Measurements from ENCODE around the gene SEBOX. TPM values are rescaled to one million over a fixed set of nuclear protein-coding genes. Genes with fewer than 3 reads are reported as not detected.

Gene SEBOX
- total and polyA plus RNA-seq, 2 experiments from 2014 or later, result not detected

DNA sequence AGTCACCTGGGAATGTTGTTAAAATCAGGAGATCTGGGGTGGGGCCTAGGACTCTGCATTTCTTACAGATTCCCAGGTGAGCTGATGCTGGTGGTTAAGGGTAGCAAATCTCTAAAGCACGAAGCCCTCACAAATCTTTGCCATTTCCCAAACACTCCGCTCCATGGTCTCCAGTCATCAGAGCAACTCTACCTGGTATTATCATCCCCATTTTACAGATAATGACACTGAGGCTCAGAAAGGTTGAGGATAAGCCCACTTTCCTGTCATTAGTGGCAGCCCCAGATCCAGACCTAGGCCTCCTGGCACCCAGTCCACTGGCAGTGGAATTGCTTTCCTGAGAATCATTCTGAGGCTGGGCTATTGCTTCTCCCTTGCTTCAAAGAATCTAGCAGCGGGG, 32.3 kb upstream of the SEBOX start (continued):
- TF ChIP-seq, protein P1, sequence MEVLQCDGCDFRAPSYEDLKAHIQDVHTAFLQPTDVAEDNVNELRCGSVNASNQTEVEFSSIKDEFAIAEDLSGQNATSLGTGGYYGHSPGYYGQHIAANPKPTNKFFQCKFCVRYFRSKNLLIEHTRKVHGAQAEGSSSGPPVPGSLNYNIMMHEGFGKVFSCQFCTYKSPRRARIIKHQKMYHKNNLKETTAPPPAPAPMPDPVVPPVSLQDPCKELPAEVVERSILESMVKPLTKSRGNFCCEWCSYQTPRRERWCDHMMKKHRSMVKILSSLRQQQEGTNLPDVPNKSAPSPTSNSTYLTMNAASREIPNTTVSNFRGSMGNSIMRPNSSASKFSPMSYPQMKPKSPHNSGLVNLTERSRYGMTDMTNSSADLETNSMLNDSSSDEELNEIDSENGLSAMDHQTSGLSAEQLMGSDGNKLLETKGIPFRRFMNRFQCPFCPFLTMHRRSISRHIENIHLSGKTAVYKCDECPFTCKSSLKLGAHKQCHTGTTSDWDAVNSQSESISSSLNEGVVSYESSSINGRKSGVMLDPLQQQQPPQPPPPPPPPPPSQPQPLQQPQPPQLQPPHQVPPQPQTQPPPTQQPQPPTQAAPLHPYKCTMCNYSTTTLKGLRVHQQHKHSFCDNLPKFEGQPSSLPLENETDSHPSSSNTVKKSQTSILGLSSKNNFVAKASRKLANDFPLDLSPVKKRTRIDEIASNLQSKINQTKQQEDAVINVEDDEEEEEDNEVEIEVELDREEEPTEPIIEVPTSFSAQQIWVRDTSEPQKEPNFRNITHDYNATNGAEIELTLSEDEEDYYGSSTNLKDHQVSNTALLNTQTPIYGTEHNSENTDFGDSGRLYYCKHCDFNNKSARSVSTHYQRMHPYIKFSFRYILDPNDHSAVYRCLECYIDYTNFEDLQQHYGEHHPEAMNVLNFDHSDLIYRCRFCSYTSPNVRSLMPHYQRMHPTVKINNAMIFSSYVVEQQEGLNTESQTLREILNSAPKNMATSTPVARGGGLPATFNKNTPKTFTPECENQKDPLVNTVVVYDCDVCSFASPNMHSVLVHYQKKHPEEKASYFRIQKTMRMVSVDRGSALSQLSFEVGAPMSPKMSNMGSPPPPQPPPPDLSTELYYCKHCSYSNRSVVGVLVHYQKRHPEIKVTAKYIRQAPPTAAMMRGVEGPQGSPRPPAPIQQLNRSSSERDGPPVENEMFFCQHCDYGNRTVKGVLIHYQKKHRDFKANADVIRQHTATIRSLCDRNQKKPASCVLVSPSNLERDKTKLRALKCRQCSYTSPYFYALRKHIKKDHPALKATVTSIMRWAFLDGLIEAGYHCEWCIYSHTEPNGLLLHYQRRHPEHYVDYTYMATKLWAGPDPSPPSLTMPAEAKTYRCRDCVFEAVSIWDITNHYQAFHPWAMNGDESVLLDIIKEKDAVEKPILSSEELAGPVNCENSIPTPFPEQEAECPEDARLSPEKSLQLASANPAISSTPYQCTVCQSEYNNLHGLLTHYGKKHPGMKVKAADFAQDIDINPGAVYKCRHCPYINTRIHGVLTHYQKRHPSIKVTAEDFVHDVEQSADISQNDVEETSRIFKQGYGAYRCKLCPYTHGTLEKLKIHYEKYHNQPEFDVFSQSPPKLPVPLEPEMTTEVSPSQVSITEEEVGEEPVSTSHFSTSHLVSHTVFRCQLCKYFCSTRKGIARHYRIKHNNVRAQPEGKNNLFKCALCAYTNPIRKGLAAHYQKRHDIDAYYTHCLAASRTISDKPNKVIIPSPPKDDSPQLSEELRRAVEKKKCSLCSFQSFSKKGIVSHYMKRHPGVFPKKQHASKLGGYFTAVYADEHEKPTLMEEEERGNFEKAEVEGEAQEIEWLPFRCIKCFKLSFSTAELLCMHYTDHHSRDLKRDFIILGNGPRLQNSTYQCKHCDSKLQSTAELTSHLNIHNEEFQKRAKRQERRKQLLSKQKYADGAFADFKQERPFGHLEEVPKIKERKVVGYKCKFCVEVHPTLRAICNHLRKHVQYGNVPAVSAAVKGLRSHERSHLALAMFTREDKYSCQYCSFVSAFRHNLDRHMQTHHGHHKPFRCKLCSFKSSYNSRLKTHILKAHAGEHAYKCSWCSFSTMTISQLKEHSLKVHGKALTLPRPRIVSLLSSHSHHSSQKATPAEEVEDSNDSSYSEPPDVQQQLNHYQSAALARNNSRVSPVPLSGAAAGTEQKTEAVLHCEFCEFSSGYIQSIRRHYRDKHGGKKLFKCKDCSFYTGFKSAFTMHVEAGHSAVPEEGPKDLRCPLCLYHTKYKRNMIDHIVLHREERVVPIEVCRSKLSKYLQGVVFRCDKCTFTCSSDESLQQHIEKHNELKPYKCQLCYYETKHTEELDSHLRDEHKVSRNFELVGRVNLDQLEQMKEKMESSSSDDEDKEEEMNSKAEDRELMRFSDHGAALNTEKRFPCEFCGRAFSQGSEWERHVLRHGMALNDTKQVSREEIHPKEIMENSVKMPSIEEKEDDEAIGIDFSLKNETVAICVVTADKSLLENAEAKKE (CRISPR knock-in tag; IDR thresholded peaks at IDR 0.05), result no peak
- TF ChIP-seq ZNF331 (CRISPR knock-in tag; IDR thresholded peaks at IDR 0.05; ENCODE audit: low read depth) (no peak), CREB1 (CRISPR knock-in tag; IDR thresholded peaks at IDR 0.05; ENCODE audit: low read depth) (no peak), ZNF114 (CRISPR knock-in tag; IDR thresholded peaks at IDR 0.05) (no peak)
- TF ChIP-seq, protein P2, sequence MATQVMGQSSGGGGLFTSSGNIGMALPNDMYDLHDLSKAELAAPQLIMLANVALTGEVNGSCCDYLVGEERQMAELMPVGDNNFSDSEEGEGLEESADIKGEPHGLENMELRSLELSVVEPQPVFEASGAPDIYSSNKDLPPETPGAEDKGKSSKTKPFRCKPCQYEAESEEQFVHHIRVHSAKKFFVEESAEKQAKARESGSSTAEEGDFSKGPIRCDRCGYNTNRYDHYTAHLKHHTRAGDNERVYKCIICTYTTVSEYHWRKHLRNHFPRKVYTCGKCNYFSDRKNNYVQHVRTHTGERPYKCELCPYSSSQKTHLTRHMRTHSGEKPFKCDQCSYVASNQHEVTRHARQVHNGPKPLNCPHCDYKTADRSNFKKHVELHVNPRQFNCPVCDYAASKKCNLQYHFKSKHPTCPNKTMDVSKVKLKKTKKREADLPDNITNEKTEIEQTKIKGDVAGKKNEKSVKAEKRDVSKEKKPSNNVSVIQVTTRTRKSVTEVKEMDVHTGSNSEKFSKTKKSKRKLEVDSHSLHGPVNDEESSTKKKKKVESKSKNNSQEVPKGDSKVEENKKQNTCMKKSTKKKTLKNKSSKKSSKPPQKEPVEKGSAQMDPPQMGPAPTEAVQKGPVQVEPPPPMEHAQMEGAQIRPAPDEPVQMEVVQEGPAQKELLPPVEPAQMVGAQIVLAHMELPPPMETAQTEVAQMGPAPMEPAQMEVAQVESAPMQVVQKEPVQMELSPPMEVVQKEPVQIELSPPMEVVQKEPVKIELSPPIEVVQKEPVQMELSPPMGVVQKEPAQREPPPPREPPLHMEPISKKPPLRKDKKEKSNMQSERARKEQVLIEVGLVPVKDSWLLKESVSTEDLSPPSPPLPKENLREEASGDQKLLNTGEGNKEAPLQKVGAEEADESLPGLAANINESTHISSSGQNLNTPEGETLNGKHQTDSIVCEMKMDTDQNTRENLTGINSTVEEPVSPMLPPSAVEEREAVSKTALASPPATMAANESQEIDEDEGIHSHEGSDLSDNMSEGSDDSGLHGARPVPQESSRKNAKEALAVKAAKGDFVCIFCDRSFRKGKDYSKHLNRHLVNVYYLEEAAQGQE (IDR thresholded peaks at IDR 0.05; ENCODE audit: unreplicated experiment), result no peak
- TF ChIP-seq, protein P3, sequence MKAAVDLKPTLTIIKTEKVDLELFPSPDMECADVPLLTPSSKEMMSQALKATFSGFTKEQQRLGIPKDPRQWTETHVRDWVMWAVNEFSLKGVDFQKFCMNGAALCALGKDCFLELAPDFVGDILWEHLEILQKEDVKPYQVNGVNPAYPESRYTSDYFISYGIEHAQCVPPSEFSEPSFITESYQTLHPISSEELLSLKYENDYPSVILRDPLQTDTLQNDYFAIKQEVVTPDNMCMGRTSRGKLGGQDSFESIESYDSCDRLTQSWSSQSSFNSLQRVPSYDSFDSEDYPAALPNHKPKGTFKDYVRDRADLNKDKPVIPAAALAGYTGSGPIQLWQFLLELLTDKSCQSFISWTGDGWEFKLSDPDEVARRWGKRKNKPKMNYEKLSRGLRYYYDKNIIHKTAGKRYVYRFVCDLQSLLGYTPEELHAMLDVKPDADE (IDR thresholded peaks at IDR 0.05), result no peak
